ENCODE measurements around the gene TMEM184A.

Gene TMEM184A

GRCh38 chr7:1550846-1551155, 5.2 kb downstream of the TMEM184A start:
- no peak for DNase-seq (ENCODE audit: low read depth)

DNA sequence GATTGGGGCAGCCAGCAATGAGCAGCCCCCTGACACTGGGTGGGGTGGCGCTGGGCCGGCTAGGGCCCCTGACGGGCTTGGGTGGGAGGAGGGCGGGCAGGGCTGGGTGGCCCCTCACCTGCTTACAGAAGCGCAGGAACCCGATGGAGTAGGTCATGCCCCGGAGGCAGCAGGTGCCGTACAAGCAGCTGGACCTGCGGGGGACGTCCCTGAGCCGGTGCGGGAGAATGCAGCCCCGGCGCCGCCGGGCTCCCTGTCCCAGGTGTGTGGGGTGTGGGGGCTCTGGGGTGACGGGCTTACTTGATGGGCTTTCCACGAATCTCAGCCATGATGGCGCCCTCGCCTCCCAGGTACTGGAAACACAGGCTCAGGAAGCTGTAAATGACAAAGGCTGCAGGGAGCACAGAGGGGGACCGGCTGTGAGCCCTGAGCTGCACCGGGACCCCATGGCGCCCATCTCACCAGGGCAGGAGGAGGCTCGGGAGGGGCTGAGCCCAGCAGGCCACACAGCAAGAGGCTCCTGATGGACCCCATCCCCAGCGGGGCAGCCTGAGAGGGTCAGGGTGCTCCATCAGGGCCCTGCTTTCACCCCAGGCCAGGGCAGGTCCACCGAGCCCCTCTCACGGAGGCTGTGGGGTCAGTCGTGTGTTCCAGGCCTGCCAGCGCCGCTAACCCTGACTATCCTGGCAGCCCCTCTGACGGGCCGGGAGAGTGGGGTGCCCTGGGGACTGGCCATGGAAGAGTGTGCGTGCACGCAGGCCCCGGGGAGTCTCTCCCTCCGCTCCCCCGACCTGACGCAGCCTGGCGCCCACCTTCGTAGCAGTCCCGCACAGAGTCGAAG, 5.8 kb downstream of the TMEM184A start:
- no peak for DNase-seq (ENCODE audit: low read depth)

DNA sequence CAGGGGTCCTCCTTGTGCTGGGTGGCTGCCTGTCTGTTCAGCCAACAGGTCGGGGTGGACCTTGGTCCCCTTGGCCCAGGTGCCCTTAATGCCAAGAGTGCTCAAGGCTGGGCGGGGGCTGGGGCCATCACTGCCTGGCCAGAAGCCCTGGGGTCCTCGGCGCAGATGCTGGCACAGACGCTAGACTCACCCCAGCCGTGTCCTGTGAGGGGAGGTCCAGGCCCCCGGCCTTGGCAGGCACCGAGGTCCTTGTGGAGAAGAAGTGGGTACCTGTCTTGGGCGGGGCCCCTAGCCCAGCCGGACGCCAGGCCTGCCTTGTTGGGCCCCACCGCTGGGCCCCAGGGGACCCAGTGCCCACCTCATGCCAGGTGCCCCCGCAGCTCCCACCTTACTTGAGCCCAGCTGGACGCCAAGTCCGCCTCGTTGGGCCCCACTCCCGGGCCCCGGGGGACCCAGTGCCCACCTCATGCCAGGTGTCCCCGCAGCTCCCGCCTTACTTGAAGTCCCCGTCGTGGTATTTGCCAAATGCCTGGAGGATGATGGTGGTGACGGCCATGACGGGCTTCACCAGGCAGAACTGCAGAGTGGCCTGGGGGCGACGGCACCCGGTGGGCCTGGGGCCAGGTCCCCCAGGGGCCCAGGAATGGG, 6.5 kb downstream of the TMEM184A start:
- no peak for DNase-seq (ENCODE audit: low read depth)

DNA sequence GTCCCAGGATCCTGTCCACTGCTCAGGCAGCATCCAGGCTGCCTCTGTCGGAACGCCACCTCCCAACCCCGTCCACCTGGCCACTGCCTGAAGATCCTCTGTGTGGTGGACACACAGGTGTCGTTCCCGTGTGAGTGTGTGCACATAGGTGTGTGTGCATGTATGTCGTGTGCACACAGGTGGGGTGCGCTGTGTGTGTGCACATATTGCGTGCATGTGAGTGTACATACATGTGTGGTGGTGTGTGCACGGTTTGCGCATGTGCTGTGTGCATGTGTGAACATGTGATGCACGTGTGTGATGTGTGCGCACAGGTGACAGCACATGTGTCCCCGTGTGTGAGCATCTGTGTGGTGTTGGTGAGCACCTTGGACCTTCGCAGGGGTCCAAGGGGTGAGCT, 7.1 kb downstream of the TMEM184A start:
- no peak for DNase-seq (ENCODE audit: low read depth)

DNA sequence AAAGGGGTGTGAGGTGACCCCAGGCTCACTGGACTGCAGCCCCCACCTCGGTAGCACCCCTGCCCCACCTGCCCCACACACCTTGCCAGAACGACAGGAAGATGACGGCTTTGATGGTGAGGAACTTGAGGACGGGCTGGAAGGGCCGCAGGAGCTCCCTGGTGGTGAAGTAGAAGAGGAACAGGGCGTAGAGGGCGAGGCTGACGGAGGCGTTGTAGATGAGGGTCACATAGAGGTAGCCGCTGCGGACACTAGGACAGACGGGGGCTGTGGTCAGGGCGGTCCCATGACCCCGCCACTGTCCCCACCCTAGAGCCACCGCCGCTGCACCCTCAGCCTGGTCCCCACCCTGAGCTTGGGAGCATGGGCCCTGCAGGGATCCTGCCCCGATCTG, 7.6 kb downstream of the TMEM184A start:
- no peak for DNase-seq (ENCODE audit: low read depth)

DNA sequence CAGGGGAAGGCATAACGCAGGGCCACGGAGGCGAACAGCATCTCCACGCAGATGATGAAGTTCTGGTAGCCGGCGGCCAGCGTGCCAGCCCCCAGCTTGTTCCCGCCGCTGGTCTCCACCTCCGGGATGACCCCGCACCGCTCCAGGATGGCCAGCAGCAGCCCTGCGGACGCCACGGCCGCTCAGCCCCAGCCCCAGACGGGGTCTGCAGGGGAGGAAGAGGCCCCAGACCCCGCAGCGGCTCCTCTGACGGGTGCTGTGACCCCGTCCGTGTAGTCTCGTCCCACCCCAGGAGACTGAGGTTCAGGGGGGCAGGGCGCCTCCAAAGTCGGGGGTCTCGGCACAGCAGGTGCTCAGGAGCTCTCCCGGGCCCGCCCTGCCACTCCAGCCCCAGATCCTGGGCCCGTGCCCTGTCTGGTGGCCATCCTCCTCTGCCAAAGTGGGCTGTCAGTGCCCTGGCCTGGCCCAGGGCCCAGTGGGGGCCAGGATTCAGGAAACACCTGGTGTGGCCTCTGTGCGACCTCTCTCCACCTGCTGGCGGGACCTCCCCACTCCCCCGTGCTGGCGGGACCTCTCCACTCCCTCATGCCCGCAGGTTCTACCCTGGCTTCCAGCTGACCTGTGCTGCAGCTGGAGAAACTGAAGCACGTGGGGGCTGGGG, 8.1 kb downstream of the TMEM184A start:
- DNase-seq (ENCODE audit: low read depth), result no peak

- no peak for DNase-seq (ENCODE audit: low read depth)
These were observed 8.9 kb downstream of the TMEM184A start for GRCh38 chr7:1546909-1547776.

DNA sequence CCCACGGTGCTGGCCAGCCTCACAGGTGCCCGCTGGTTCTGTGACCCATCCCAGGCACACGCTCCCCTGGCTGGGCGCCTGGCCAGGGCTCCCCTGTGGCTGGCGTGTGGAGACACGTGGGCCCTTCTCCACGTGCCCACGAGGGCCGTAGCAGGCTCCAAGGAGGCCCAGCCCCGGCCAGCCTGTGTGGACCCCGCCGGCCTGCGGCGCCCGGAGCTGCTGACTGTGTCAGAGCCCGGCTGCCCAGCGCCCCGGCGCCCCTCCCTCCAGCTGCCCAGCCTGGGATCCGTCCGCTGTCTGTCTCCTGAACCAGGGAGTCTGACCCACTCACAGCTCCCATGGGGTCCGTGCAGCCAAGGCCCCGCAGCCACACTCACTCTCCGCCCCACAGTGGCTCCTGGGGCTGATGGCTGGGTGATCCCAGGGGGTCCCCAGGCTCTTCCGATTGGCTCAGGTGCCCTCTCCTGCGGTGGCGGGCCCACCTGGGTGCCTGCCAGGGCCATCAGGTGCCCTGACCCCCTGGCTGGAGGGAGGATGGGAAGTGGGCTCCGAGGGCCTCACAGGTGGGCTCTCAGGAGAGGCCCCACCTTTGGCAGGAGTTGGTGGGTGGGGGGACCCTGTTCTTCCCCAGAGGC, 9.6 kb downstream of the TMEM184A start:
- DNase-seq (ENCODE audit: low read depth), result no peak

DNA sequence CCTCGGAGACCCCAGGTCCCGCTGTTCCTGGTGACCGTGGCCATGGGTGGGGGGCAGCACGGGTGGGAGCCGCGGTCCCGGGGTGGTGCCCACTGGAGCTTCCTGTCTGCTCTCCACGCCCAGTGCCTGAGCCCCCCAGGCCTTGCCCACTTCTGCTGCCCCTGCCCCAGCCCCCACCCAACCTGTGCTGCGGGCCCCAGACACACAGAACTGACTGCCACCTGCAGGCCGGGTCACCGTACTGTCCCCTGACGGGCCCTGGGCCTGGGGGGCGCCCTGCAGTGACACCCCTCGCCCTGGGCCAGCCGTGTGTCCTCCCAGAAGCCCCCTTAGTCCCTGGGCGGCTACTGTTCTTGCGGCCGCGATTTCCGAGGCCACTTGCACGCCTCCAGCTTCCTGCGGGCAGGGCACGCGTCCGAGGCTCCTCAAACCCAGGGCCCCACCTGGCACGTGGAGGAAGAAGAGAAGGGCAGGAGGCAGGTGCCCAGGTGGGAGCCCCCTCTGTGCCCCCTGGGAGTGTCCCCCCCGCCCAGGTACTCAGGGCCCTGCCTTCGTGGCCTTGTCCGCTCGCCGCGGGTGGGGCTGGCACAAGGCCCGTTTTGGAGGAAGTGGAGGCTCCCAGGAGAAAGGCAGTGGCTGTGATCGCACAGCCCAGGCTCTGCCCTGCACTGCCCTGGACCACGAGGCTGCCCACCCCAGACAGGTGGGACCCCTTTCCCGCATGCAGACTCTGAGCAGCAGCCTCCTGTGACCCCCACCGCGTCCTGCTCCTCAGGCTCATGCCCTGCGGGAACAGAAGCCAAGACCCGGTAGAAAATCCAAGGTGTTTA, 10.4 kb downstream of the TMEM184A start:
- no peak for DNase-seq (ENCODE audit: low read depth)

GRCh38 chr7:1544896-1545416, 11.0 kb downstream of the TMEM184A start:
- no peak for DNase-seq (ENCODE audit: low read depth)

DNA sequence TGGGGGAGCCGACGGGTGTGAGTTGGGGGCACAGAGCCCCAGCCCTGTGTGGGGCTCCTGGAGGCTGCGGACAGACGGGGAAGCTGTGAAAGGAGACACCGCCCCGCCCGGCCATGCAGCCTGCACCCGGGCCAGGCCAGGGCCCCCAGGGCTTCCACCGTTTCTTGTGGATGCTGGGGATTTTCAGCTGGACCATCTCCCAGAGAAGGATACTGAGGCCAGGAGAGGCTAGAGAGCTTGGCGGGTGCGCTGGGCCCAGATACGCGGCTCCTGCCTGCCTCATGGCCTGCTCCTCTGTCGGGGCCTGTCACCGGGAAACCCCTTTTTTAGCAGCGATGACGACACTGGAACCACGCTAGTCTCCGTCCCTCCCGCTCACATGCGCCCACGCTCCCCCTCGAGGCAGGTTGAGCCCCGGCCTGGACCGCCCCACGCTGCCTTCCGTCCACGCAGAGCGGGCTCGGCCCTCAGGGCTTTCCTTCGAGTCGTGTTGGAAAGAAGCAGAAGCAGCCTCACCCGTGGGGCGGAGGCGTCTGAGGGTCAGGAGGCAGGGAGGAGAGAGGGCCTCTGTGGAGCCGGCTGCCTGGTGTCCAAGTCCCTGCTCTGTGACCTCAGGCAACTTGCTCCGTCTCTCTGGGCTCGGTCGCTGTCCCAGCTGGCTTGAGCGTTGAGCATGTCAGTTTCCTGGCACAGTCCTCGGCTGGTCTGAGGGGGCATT, 11.7 kb downstream of the TMEM184A start:
- no peak for DNase-seq (ENCODE audit: low read depth)

- DNase-seq (ENCODE audit: low read depth), result no peak
These were observed 12.2 kb downstream of the TMEM184A start for GRCh38 chr7:1543826-1544177.

- DNase-seq (ENCODE audit: low read depth), result no peak
These were observed 12.9 kb downstream of the TMEM184A start for GRCh38 chr7:1542841-1543747.

- DNase-seq (ENCODE audit: low read depth), result no peak
These were observed 13.7 kb downstream of the TMEM184A start for GRCh38 chr7:1542329-1542728.

GRCh38 chr7:1541431-1542162, 14.4 kb downstream of the TMEM184A start:
- no peak for DNase-seq (ENCODE audit: low read depth)

DNA sequence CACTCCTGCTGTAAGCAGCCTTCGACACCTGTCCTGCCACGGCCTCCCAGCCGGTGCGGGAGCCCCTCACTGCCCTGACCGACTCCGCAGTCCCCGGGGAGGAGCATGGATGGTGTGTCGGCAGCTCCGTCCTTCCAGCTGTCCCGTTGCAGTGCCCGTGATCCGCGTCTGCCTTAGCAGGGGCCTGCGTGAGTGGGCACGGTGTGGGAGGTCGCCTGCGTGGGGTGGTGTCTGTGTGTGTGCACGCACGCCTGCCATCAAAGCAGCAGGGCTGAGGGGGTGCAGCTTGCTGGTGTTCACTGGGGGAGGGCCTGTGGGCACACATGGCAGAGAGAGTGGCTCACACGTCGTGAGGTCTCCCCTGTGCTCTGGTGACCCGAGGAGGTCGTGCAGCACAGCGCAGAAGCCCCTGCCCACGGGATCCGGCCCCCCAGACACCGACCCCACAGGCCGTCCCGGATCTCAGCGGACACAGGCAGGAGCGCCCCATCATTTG, 15.2 kb downstream of the TMEM184A start:
- no peak for DNase-seq (ENCODE audit: low read depth)

- no peak for DNase-seq (ENCODE audit: low read depth)
These were observed 15.9 kb downstream of the TMEM184A start for GRCh38 chr7:1539882-1540775.
